Loucy (cell line): Measurements from ENCODE around the gene LCN10.

Experiments
- H2AFZ ChIP-seq: fragments of 200-600 bp; sonication (generic); 2 replicates; pipeline ENCODE4 v1.6.0; 2016; ENCODE audit warnings: antibody characterized with exemption, mild to moderate bottlenecking, low read length, moderate library complexity
- H3F3A ChIP-seq: fragments of 200-600 bp; 2 replicates; pipeline ENCODE4 v1.6.0; 2016; ENCODE audit warnings: antibody characterized with exemption, low read depth, mild to moderate bottlenecking
- H3K27me3 ChIP-seq: fragments of 200-600 bp; sonication (generic); 2 replicates; pipeline ENCODE4 v1.6.1; 2014; ENCODE audit warnings: low read length, mild to moderate bottlenecking; ENCODE audit not compliant: insufficient read depth, poor library complexity, severe bottlenecking
- H3K36me3 ChIP-seq: fragments of 200-600 bp; sonication (generic); 2 replicates; pipeline ENCODE4 v1.6.1; 2016; ENCODE audit warnings: low read length; ENCODE audit not compliant: insufficient read depth
- H3K4me1 ChIP-seq: fragments of 200-600 bp; sonication (generic); 2 replicates; pipeline ENCODE4 v1.5.1; 2014; ENCODE audit warnings: low read length, mild to moderate bottlenecking; ENCODE audit not compliant: insufficient read depth, poor library complexity, severe bottlenecking
- H3K4me2 ChIP-seq: fragments of 200-600 bp; sonication (generic); 2 replicates; pipeline ENCODE4 v1.6.0; 2014; ENCODE audit warnings: antibody characterized with exemption, low read length, low read depth, mild to moderate bottlenecking; ENCODE audit not compliant: poor library complexity, severe bottlenecking
- H3K4me3 ChIP-seq: fragments of 200-600 bp; sonication (generic); 2 replicates; pipeline ENCODE4 v1.5.1; 2014; ENCODE audit warnings: low read length, mild to moderate bottlenecking, mixed read lengths; ENCODE audit not compliant: poor library complexity, severe bottlenecking
- H3K79me2 ChIP-seq: fragments of 200-600 bp; sonication (generic); 2 replicates; pipeline ENCODE4 v1.6.1; 2014; ENCODE audit warnings: low read length; ENCODE audit not compliant: insufficient read depth
- H3K9ac ChIP-seq: fragments of 200-600 bp; sonication (generic); 2 replicates; pipeline ENCODE4 v1.6.0; 2014; ENCODE audit warnings: mild to moderate bottlenecking, low read depth, low read length, moderate library complexity; ENCODE audit not compliant: poor library complexity, severe bottlenecking
- H3K9me2 ChIP-seq: fragments of 200-600 bp; sonication (generic); replicated peaks from 2 replicates; pipeline ENCODE4 v1.6.1; 2016; ENCODE audit warnings: low read depth, low read length, mixed read lengths
- H3K9me3 ChIP-seq: fragments of 200-600 bp; sonication (generic); 2 replicates; pipeline ENCODE4 v1.6.1; 2014; ENCODE audit warnings: mild to moderate bottlenecking, antibody characterized with exemption, low read length, low read depth; ENCODE audit not compliant: insufficient read depth
- H4K20me1 ChIP-seq: fragments of 200-600 bp; sonication (generic); 2 replicates; pipeline ENCODE4 v1.6.0; 2014; ENCODE audit warnings: antibody characterized with exemption, low read length, mild to moderate bottlenecking; ENCODE audit not compliant: insufficient read depth, poor library complexity, severe bottlenecking
- EZH2phosphoT487 ChIP-seq: fragments of 200-600 bp; IDR thresholded peaks from 2 replicates; pipeline ENCODE4 v1.6.1; 2018; ENCODE audit warnings: antibody characterized with exemption, mild to moderate bottlenecking, moderate library complexity, borderline replicate concordance
- TF ChIP-seq, protein P1 (sequence below): fragments of 200-600 bp; sonication (generic); conservative IDR thresholded peaks from 2 replicates; pipeline ENCODE4 v1.5.1; 2014; ENCODE audit warnings: mild to moderate bottlenecking, antibody characterized with exemption, low read length

The LCN10 gene

DNA sequence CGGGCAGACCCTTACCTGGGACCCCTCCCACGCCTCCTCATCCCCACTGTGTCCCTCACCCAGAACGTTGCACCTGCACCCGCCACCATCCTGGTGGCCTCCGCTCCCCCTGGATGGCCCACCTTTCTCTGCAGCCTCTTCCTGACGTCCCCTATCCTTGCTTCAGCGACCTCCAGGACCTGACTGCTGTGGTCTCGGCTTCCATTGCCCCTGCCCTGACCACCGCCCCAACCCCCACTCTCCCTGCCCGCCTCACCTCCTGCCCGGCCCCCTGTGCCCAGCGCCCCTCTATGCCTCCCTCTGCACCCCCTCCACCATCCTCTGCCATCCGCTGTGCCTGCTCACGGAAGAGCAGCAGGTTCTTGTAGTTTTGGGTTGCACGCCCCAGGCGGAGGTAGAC is 2.2 kb downstream of the LCN10 start:
- Histone ChIP-seq H3K9me2 (no peaks in the 10 kb centered on the region), H4K20me1 (no peaks in the 10 kb centered on the region), H3K4me3 (no peak overlapping the region), H3K27me3 (no peaks in the 10 kb centered on the region), H3K9me3 (no peaks in the 10 kb centered on the region), H3K79me2 (no peaks in the 10 kb centered on the region), H3F3A (no peaks in the 10 kb centered on the region), H3K36me3 (no peaks in the 10 kb centered on the region), H3K4me1 (no peaks in the 10 kb centered on the region), H2AFZ (no peak overlapping the region), H3K4me2 (no peak overlapping the region), H3K9ac (no peak overlapping the region)
- TF ChIP-seq, protein P1, sequence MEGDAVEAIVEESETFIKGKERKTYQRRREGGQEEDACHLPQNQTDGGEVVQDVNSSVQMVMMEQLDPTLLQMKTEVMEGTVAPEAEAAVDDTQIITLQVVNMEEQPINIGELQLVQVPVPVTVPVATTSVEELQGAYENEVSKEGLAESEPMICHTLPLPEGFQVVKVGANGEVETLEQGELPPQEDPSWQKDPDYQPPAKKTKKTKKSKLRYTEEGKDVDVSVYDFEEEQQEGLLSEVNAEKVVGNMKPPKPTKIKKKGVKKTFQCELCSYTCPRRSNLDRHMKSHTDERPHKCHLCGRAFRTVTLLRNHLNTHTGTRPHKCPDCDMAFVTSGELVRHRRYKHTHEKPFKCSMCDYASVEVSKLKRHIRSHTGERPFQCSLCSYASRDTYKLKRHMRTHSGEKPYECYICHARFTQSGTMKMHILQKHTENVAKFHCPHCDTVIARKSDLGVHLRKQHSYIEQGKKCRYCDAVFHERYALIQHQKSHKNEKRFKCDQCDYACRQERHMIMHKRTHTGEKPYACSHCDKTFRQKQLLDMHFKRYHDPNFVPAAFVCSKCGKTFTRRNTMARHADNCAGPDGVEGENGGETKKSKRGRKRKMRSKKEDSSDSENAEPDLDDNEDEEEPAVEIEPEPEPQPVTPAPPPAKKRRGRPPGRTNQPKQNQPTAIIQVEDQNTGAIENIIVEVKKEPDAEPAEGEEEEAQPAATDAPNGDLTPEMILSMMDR, result no peak
- TF ChIP-seq EZH2phosphoT487, result no peak

DNA sequence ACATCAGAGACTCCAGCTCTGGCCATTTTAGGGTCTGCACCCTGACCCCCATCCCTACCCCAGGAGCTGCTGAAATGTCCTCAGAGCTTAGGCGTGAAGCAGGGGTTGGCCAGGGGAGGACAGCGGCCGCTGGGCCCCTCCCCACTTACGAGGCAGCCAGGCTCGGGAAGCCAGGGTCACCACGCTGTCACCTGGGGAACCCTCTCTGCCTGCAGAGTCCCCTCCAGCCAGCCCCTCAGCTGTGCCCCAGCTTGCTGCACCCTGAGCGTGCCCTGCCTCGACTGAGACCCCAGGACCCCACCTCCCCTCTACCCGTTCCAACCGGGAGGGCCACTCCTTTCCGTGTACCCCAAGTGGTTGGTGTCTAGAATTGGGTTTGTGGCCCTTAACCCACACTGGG is 2.7 kb downstream of the LCN10 start:
- Histone ChIP-seq H3K4me3 (no peak overlapping the region), H3K9me2 (no peaks in the 10 kb centered on the region), H3K4me1 (no peaks in the 10 kb centered on the region), H3K79me2 (no peaks in the 10 kb centered on the region), H3K4me2 (no peak overlapping the region), H3K36me3 (no peaks in the 10 kb centered on the region), H4K20me1 (no peaks in the 10 kb centered on the region), H3K9ac (no peak overlapping the region), H3K9me3 (no peaks in the 10 kb centered on the region), H3K27me3 (no peaks in the 10 kb centered on the region), H3F3A (no peaks in the 10 kb centered on the region), H2AFZ (no peak overlapping the region)
- TF ChIP-seq, protein P1, result no peak
- no peak for TF ChIP-seq EZH2phosphoT487

DNA sequence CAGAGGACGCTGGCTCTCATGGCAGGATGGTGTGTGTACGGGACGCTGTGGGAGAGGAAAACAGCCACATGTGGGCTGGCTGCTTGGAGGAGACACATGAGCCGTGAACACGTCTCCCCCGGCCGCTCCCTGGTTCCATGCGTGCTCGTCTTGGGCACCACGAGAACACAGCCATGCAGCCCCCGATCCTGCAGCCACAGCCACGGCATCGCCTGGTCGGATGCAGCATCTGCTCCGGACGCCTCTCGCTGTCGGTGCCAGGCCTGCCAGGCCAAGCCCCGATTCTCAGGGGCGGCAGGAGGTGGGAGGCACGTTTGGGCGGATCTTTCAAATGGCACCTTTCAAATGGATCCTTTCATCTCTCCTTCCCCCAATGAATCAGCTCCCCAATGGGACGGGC is 3.2 kb downstream of the LCN10 start:
- TF ChIP-seq, protein P1, result no peak
- TF ChIP-seq EZH2phosphoT487, result no peak

More for the DNA sequence above, 3.2 kb downstream of the LCN10 start:
- Histone ChIP-seq H3F3A (no peaks in the 10 kb centered on the region), H3K27me3 (no peaks in the 10 kb centered on the region), H3K9me2 (no peaks in the 10 kb centered on the region), H2AFZ (no peak overlapping the region), H4K20me1 (no peaks in the 10 kb centered on the region), H3K9me3 (no peaks in the 10 kb centered on the region), H3K4me3 (no peak overlapping the region), H3K4me1 (no peaks in the 10 kb centered on the region), H3K79me2 (no peaks in the 10 kb centered on the region), H3K36me3 (no peaks in the 10 kb centered on the region), H3K4me2 (no peak overlapping the region), H3K9ac (no peak overlapping the region)
